Osteoblast (primary cell): ENCODE results near the gene CPT1B. TPM values are rescaled to one million over a fixed set of nuclear protein-coding genes. Genes with fewer than 3 reads are reported as not detected.

Experiments
- DNase-seq: peaks from one replicate; pipeline ENCODE4 v3.0.0; 2011; ENCODE audit warnings: low spot score, mixed read lengths; ENCODE audit not compliant: insufficient read length; ENCODE audit errors: missing footprints
- H2AFZ ChIP-seq: 2 replicates; pipeline ENCODE4 v1.6.0; 2011; ENCODE audit warnings: mild to moderate bottlenecking, low read length
- H3K27ac ChIP-seq: 2 replicates; pipeline ENCODE4 v1.5.1; 2011; ENCODE audit warnings: mild to moderate bottlenecking, low read depth, low read length, moderate library complexity
- H3K27me3 ChIP-seq: 2 replicates; pipeline ENCODE4 v1.6.0; 2012; ENCODE audit warnings: mild to moderate bottlenecking, control low read depth, inconsistent platforms, low read length, moderate library complexity; ENCODE audit not compliant: insufficient read depth
- H3K36me3 ChIP-seq: 2 replicates; pipeline ENCODE4 v1.5.1; 2011; ENCODE audit warnings: mild to moderate bottlenecking, low read length, control low read depth, moderate library complexity; ENCODE audit not compliant: insufficient read depth
- H3K4me1 ChIP-seq: 2 replicates; pipeline ENCODE4 v1.5.1; 2011; ENCODE audit warnings: mild to moderate bottlenecking, low read length, control low read depth, moderate library complexity; ENCODE audit not compliant: insufficient read depth
- H3K4me2 ChIP-seq: 2 replicates; pipeline ENCODE4 v1.6.0; 2011; ENCODE audit warnings: mild to moderate bottlenecking, low read length; ENCODE audit not compliant: insufficient read depth
- H3K4me3 ChIP-seq: fragments of 200-600 bp; sonication (generic); 3 replicates; pipeline ENCODE4 v1.5.1; 2012; ENCODE audit warnings: mild to moderate bottlenecking, low read length, inconsistent platforms; ENCODE audit not compliant: insufficient read depth
- H3K79me2 ChIP-seq: 2 replicates; pipeline ENCODE4 v1.6.0; 2012; ENCODE audit warnings: mild to moderate bottlenecking, low read length, control low read depth, inconsistent platforms; ENCODE audit not compliant: insufficient read depth
- H3K9me3 ChIP-seq: 2 replicates; pipeline ENCODE4 v1.5.1; 2011; ENCODE audit warnings: low read depth, low read length, control low read depth
- H4K20me1 ChIP-seq: 2 replicates; pipeline ENCODE4 v1.6.0; 2012; ENCODE audit warnings: mild to moderate bottlenecking, low read length, control low read depth; ENCODE audit not compliant: insufficient read depth
- CTCF ChIP-seq: IDR thresholded peaks from 2 replicates; pipeline ENCODE4 v1.5.1; 2011; ENCODE audit warnings: mild to moderate bottlenecking, low read depth, low read length, moderate library complexity; ENCODE audit errors: extremely low read depth
- total RNA-seq: library from RNA; depleted of rRNA; stranded (reverse); fragments of >200 nt; gene quantifications from 2 replicates; pipeline ENCODE4 v1.2.3, GENCODE V29; 2012

The CPT1B gene
- total RNA-seq, 1 donor, result 1.8 TPM

GRCh38 chr22:50582493-50583293, 4.5 kb upstream of the CPT1B start, which contains the start of gene CHKB:
CHKB (minus strand) TSS chr22:50582849; CDS start chr22:50582781, 68 bp downstream.
- Histone ChIP-seq H3K27ac (peak within 1 kb of the TSS; percentile 90), H3K4me2 (peak within 1 kb of the TSS; percentile 98), H3K4me1 (peaks cover 25% of the 10 kb centered on the region), H2AFZ (peak within 1 kb of the TSS; percentile 95), H3K9me3 (no peaks in the 10 kb centered on the region), H3K79me2 (peaks cover 13% of the 10 kb centered on the region), H3K27me3 (no peaks in the 10 kb centered on the region), H4K20me1 (no peaks in the 10 kb centered on the region), H3K36me3 (peaks cover 7% of the 10 kb centered on the region), H3K4me3 (peak within 1 kb of the TSS; percentile 94)
- DNase-seq, result peak; percentile 100
- no peak for TF ChIP-seq CTCF

- peak; percentile 81 for DNase-seq
- no peak for TF ChIP-seq CTCF
- Histone ChIP-seq H3K4me3 (peak overlapping the region; percentile 94), H3K4me2 (peak overlapping the region; percentile 92), H2AFZ (peak overlapping the region; percentile 95), H3K36me3 (peaks cover 7% of the 10 kb centered on the region), H3K79me2 (peaks cover 13% of the 10 kb centered on the region), H3K27ac (peak overlapping the region; percentile 90), H3K4me1 (peaks cover 25% of the 10 kb centered on the region), H3K27me3 (no peaks in the 10 kb centered on the region), H4K20me1 (no peaks in the 10 kb centered on the region), H3K9me3 (no peaks in the 10 kb centered on the region)
These were observed 3.8 kb upstream of the CPT1B start for GRCh38 chr22:50581950-50582492.

GRCh38 chr22:50581031-50581949, 3.1 kb upstream of the CPT1B start:
- H3K4me1 ChIP-seq, result peaks cover 25% of the 10 kb centered on the region
- peak; percentile 14 for DNase-seq
- H3K4me3 ChIP-seq, result peak overlapping the region; percentile 94
- no peaks in the 10 kb centered on the region for H3K9me3 ChIP-seq
- peaks cover 7% of the 10 kb centered on the region for H3K36me3 ChIP-seq
- H3K4me2 ChIP-seq, result peak overlapping the region; percentile 92
- H4K20me1 ChIP-seq, result no peaks in the 10 kb centered on the region
- H3K27ac ChIP-seq, result peak overlapping the region; percentile 90
- H3K79me2 ChIP-seq, result peaks cover 13% of the 10 kb centered on the region
- no peak overlapping the region for H2AFZ ChIP-seq
- no peak for TF ChIP-seq CTCF
- H3K27me3 ChIP-seq, result no peaks in the 10 kb centered on the region
